ENCODE data around the gene RAB40A. TPM values are rescaled to one million over a fixed set of nuclear protein-coding genes. Genes with fewer than 3 reads are reported as not detected.

Gene RAB40A
- total and polyA plus RNA-seq, 10 of the 15 experiments (the other 5 are each of a cell fraction or from before 2014, with no cell fraction given), result 0.10 to 0.42 (median 0.26) TPM

- no peak for TF ChIP-seq ZBTB33 (IDR thresholded peaks at IDR 0.05)
- TF ChIP-seq RAD21 (IDR thresholded peaks at IDR 0.05; ENCODE audit: insufficient read depth, low read depth, low read length), result no peak
- no peak for TF ChIP-seq PAX5 (IDR thresholded peaks at IDR 0.05; ENCODE audit: borderline replicate concordance, low read depth, low read length)
- no peak for TF ChIP-seq SRF (IDR thresholded peaks at IDR 0.05; ENCODE audit: low read depth in 2 of 2, low read length in 2 of 2)
- TF ChIP-seq, protein P1, sequence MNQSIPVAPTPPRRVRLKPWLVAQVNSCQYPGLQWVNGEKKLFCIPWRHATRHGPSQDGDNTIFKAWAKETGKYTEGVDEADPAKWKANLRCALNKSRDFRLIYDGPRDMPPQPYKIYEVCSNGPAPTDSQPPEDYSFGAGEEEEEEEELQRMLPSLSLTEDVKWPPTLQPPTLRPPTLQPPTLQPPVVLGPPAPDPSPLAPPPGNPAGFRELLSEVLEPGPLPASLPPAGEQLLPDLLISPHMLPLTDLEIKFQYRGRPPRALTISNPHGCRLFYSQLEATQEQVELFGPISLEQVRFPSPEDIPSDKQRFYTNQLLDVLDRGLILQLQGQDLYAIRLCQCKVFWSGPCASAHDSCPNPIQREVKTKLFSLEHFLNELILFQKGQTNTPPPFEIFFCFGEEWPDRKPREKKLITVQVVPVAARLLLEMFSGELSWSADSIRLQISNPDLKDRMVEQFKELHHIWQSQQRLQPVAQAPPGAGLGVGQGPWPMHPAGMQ (IDR thresholded peaks at IDR 0.05; ENCODE audit: borderline replicate concordance), result no peak
- TF ChIP-seq MLLT1 (IDR thresholded peaks at IDR 0.05), result no peak
- TF ChIP-seq MYC (IDR thresholded peaks at IDR 0.05; ENCODE audit: insufficient read depth, insufficient read length, insufficient replicate concordance, low read length, severe bottlenecking), result no peak
- no peak for TF ChIP-seq EED (IDR thresholded peaks at IDR 0.05; ENCODE audit: low read depth)
- TF ChIP-seq SUZ12 (IDR thresholded peaks at IDR 0.05; ENCODE audit: unreplicated experiment), result no peak
- no peak for TF ChIP-seq IKZF2 (IDR thresholded peaks at IDR 0.05)
- ChIA-PET RAD21 (ENCODE audit: unreplicated experiment) (no interaction called here), CTCF (no interaction called here), SMC1A (ENCODE audit: uncharacterized antibody, unreplicated experiment) (interaction anchor here (1.2 kb wide), 1 partner anchor 11 kb away, joined by 3 read pairs; no protein-coding TSS in a partner anchor), POLR2A (no interaction called here)
- no peak overlapping the region for H3K27ac ChIP-seq (ENCODE audit: control insufficient read depth, insufficient read depth)
- H3K4me1 ChIP-seq (ENCODE audit: control insufficient read depth, insufficient read depth, low read length), result no peaks in the 10 kb centered on the region
- H3K9ac ChIP-seq (ENCODE audit: control insufficient read depth, insufficient read depth, low read length), result no peak overlapping the region
- H3K4me3 ChIP-seq, result no peak overlapping the region
- H3K79me2 ChIP-seq (ENCODE audit: control insufficient read depth, insufficient read depth, low read length), result no peaks in the 10 kb centered on the region
- H2AFZ ChIP-seq (ENCODE audit: control insufficient read depth, low read depth, low read length), result no peak overlapping the region
- no peaks in the 10 kb centered on the region for H3K36me3 ChIP-seq (ENCODE audit: control insufficient read depth in 2 of 2, insufficient read depth in 2 of 2, low read length in 1 of 2)
- DNase-seq (ENCODE audit: low read depth, low spot score), result no peak
- no peak for ATAC-seq
- no TSS peak for BruUV-seq (replicated peaks)
- H4K20me1 ChIP-seq (ENCODE audit: control insufficient read depth, insufficient read depth), result no peaks in the 10 kb centered on the region
- H3K27me3 ChIP-seq (replicated peaks in 1 of 2; ENCODE audit: control insufficient read depth in 2 of 2, insufficient read depth in 2 of 2, low read length in 1 of 2), result no peaks in the 10 kb centered on the region
- no peaks in the 10 kb centered on the region for H3K9me3 ChIP-seq (replicated peaks; ENCODE audit: control insufficient read depth, insufficient read depth, low read length)
- in situ Hi-C loops (cut with MboI), result no loop called here
- no peak overlapping the region for H3K4me2 ChIP-seq (ENCODE audit: control insufficient read depth, insufficient read depth)
- FAIRE-seq, result no peak
- intact Hi-C loops (cut with micrococcal nuclease; ENCODE audit: unreplicated experiment), result no loop called here
Measured at GRCh38 chrX:103540145-103540544, 20.9 kb upstream of the RAB40A start.

Measured in GM12878 (cell line).